ENCODE measurements around the gene SLC4A8.
"Not testable (repeated sequence)": the region's sequence is repeated elsewhere in the genome, so short reads cannot be mapped to it uniquely, and the experiment has no call there.

The SLC4A8 gene

GRCh38 chr12:51482929-51483697 is 58.5 kb downstream of the SLC4A8 start:
- DNase-seq (ENCODE audit: low spot score): no peak

GRCh38 chr12:51484119-51484518 is 59.5 kb downstream of the SLC4A8 start:
- no peak for DNase-seq (ENCODE audit: low spot score)

GRCh38 chr12:51488281-51488680 is 63.6 kb downstream of the SLC4A8 start:
- DNase-seq (ENCODE audit: low spot score): no peak

DNA sequence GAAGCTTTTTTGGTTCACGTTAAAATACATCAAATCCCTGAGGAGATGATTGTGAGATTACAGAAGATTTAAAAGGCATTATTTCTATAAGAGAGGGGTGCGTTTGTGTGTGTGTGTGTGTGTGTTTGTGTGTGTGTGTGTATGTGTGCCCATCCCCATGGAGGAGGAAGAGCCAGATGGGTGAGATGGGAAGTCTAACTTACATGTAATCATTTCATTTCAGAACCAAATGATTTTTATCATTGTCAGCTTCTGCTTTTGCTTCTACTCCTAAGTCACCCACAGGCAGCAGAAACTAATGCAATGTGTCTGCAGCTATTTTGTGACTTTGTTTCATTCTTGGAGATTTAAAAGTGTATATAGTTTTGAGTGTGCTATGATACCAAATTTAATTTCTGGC is 68.7 kb downstream of the SLC4A8 start:
- no peak for DNase-seq (ENCODE audit: low spot score)

DNA sequence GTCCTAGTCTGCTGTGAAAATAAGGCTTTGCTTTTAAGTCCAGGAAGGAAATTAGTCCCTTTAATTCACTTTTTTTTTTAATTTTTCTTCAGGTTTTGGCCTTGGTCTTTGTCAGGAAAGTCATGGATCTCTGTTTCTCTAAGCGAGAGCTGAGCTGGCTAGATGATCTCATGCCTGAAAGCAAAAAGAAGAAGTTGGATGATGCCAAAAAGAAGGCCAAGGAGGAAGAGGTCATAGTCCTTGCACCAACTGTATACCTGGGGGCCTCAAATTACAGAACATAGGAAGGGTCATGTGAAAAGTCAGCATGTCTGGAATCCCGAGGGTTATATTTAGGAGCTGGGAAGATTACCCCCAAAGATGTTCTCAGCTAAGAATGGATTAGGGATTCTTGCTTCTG is 72.3 kb downstream of the SLC4A8 start:
- DNase-seq (ENCODE audit: low spot score): no peak

DNA sequence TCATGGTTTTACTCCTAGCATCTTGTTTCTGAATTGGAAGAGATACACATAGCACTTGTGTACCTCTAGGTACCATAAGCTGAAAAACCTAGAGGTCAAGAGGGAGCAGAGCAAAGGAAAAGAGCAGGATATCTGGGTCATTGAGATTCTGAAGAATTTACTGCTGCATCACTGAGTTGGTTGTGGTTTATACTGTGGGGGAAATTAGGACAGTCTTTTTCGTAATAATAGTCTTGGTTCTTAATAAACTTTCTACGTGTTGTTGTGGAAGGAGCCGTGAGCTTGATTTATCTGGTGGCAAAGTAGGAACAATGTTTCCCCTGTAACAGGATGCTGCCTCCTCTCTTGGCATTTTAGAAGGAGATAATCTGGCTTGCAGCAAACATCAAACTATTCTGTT is 80.2 kb downstream of the SLC4A8 start:
- DNase-seq (ENCODE audit: low spot score): no peak

DNA sequence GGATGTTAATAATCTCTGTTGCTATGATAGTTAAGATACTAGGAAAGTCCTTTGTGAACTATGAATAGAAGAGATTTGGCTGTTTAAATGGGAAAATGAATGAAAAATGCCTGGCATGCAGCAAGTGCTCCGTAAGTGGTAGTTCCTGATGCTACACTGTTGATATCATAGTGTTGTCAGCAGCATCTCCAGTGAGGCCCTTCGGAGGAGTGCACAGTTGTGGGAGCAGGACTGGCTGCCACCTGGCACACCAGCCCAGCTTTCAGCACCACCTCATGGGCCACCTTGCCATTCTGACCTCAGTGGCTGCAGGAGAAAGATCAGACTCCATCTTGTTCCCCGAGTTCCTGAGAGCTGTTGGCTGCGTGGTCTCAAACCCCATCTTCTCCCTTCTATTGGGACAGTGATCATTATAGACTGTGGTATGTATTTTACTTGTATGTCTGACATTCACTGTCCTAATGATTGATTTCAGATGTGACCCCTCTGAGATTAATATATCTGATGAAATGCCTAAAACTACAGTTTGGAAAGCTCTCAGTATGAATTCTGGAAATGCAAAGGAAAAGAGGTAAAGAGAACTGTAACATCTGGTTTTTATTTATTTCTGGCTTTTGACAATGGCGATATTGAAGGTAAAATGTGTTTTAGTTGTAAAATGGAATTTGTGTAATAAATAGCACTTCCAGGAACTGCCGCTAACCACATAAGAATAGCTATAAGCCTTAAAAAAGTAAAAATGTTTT is 80.9 kb downstream of the SLC4A8 start:
- no peak for DNase-seq (ENCODE audit: low spot score)

GRCh38 chr12:51507178-51507577 is 82.5 kb downstream of the SLC4A8 start:
- no peak for DNase-seq (ENCODE audit: low spot score)

DNA sequence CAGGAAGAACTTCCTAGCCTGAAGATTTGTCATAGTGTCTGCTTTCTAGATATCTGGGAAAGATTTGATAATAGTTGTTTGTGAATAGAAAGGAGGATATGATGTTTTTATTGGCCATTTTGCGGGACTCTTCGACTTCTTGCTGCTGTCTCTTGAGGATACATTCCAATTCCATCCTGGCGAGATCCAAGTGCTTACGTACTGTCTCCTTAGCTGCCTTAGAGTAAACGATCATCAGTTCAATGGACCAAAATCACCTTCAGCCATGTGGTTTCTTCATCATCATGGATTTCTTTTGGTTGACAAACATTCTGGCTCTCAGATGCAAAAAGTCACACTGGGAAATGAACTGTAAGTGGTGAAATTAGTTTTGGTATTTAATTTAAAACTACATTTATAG is 83.7 kb downstream of the SLC4A8 start:
- DNase-seq (ENCODE audit: low spot score): no peak

DNA sequence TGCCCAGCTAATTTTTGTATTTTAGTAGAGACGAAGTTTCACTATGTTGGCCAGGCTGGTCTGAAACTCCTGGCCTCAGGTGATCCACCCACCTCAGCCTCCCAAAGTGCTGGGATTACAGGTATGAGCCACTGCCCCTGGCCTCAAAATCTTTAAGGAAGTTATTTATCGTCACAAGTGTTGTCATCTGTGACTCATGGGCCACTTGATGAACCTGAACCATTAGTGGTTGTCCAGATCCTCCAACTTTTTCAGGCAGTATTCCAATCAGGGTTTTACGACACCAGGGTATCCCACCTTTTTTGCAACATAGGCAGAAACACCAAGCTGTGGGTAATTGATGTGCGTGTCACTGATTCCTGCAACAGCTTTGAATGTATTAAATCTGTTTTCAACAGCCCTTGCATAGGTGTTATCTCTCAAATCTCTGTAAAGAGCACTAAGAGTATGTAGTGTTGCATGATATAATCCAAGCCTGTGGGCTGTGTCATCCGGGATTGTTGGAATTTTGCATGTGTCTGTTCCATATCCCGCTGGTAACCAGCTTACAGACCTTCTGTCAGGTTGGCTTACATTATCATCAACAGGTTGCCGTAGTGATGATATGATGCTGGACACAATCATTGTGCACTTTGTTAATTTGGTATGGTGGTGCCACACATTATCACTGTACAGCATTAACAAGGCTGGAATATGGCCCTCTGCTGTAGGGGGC is 87.1 kb downstream of the SLC4A8 start:
- DNase-seq (ENCODE audit: low spot score): no peak

DNA sequence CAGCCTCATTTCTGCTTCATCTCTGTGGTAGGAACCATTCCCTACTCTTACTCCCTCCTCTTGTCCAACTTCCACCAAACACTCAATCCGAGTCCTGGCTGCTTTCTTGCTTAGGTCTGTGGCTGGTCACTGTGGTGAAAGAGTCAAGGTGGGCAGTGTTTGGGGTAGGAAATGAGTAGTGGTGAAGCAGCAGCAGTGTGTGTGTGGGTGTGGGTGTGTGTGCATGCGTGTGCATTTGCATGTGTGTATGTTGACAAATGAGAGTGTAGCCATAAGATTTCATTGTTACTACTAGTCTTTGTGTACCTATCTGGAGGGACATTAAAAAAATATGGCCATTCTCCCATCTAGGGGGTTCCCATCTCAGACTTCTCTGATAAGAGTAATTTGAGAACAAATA is 87.8 kb downstream of the SLC4A8 start:
- no peak for DNase-seq (ENCODE audit: low spot score)

DNA sequence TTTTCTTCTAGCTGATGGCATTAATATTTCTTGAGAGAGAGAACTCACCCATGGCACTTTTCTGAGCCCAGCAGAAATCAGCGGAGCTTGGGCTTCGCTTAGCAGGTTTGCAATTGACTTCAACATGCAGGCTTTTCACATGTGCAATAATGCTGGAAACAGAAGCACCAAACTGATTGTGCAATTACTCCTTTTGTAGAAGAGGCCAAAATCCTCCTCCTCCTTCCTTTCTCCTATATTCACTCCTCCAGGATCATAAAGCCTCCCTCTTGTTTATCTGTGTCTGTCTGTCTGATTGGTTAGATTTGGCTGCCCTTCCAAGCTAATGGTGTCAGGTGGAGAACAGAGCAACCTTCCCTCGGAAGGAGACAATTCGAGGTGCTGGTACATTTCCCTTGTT is 90.4 kb downstream of the SLC4A8 start:
- not testable (repeated sequence) for DNase-seq (ENCODE audit: low spot score)

- no peak for DNase-seq (ENCODE audit: low spot score)
Measured at GRCh38 chr12:51517316-51517715, 92.7 kb downstream of the SLC4A8 start.

GRCh38 chr12:51517800-51518199 is 93.2 kb downstream of the SLC4A8 start:
- DNase-seq (ENCODE audit: low spot score): no peak

DNA sequence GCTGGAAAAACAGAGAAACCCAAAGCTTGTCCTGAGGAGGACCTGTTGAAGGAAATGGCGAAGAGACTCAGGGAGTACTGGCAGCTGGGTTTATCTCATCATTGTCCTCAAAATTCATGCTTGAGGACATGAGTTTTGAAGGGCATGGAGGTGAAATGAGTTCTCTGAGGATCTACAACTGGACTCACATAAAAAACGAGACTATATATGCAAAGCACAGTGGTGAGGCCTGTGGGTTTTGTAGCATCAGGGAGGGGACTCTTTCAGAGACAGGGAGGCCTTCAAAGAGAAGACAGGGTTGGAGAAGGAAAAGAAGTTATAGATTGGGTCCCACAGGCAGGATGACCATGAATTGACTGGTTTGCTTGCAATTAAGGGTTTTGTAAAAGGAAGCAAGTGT is 95.1 kb downstream of the SLC4A8 start:
- no peak for DNase-seq (ENCODE audit: low spot score)

GRCh38 chr12:51520576-51521325 is 96.1 kb downstream of the SLC4A8 start:
- no peak for DNase-seq (ENCODE audit: low spot score)

DNA sequence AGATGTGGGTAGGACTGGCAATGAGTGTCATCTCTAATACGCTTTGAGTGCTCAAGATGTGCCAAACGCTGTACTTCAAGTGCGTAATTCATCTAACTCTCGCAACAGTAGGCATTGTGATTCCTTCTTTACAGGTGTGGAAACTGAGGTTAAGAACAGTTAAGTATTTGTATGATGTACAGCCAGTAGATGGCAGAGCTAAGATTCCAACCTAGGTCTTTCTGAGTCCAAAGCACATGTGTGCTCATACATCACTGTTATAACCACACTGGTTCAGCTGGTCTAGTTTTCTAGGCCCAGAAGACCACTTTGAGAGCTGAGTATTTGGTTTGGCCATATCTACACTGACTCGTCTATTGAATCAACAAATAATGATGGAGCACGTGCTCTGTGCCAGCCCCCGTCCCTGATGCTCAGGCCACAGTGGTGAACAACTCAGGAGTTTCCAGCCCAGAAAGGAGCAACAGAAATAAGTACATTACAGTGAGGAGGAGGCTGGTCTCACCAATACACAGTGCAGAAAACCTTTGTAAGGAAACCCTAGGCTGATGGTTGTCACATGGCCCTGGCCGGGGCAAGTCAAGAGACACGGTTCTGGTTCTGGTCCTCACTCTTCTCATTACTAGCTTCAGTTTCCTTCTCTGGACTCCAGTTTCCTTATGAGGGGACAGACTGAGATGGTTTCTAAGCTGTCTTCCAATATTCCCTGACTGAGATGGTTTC is 97.1 kb downstream of the SLC4A8 start:
- no peak for DNase-seq (ENCODE audit: low spot score)

DNA sequence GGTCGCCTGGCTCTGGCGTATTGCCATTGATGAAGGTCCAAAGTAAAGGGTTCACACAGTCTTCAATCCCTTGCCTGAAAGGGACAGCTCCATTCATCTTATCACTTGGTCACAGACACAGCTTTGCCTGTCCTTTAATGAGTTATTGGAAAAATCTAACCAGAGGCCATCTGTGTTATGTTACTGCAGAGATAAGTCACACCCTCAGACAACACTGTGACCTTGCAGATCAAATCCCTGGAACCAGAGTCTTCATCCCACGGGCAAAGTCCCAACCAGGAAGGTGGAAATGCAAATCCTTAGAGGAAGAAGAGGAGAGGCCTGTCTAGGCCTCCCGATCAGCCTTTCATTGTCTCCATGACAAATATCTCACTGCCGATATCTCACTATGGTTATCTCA is 98.1 kb downstream of the SLC4A8 start:
- DNase-seq (ENCODE audit: low spot score): no peak

DNA sequence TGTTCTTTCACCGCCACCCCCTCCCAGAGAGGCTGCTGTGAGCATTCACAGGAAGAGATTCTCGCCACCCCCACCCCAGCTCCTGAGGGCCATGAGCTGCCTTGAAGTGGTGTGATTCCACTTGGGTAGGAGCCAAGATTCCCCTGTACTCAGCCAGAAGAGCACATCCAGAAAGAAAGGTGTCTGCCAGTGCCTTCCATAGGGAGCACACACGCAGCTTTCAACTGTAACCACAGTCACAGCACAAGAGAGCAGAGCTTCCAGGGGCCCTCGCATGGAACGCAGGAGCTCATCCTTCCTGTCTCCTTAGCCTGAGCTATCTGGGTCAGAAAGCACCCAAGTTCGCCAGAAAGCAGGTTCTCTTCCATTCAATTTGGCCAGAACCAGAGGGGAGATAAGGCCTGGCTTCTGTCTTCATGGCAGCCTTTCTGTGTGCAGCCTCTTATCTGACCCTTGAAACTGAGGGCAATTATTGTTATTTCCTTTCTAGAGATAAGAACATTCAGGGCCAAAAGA is 99.8 kb downstream of the SLC4A8 start:
- DNase-seq (ENCODE audit: low spot score): no peak

GRCh38 chr12:51525518-51525917 is 100.9 kb downstream of the SLC4A8 start:
- no peak for DNase-seq (ENCODE audit: low spot score)

GRCh38 chr12:51527966-51528365 is 103.3 kb downstream of the SLC4A8 start:
- no peak for DNase-seq (ENCODE audit: low spot score)

Data from kidney capillary endothelial cell (primary cell).